Inflammatory macrophage treated with lipopolysaccharide for 4 hours (primary cell): ENCODE results near the gene COQ2.

Experiments used
- DNase-seq: peaks from one replicate; pipeline ENCODE4 v3.0.0-alpha.2; 2020

Gene COQ2

DNA sequence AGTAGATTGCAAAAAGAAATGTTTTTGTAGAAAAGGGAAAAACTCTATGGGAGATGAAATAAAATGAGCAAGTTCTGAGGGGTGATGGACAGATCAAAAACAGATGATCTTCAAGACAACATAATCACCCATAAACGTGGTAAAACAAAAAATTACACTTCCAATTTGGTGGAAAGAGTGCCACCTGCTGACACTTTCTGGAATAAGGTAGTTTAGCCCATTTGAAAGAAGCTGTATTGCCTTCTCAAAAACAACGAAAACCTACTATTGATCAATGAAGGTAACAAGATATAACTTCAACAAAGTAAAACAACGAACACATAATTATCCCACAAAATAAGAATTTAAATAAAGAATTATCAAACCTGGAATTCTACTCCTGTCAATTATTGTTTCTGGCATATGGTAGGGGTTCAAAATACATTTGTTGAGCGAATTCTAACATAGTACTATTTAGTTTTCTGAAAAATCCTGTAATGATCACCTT, 2.5 kb downstream of the COQ2 start:
- peak; percentile 69 for DNase-seq

DNA sequence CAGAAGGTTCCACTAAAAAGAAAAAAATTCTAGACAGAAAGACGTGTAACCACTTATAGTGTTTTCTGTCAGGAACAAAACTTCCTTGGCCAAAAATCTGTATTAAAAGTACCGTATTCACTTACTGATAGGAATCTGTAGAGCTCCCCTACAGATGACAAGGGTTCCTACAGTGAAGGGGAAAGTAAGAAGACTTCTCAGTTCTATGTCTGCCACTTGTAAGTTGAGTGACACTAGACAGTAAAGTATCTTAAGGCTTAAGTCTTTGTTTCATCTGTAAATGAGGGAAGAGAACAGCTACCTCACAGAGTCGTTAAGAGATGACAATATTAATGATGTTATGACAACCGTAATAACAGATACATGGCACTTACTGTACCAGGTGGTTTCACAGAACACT, 3.3 kb downstream of the COQ2 start:
- DNase-seq: peak; percentile 27

DNA sequence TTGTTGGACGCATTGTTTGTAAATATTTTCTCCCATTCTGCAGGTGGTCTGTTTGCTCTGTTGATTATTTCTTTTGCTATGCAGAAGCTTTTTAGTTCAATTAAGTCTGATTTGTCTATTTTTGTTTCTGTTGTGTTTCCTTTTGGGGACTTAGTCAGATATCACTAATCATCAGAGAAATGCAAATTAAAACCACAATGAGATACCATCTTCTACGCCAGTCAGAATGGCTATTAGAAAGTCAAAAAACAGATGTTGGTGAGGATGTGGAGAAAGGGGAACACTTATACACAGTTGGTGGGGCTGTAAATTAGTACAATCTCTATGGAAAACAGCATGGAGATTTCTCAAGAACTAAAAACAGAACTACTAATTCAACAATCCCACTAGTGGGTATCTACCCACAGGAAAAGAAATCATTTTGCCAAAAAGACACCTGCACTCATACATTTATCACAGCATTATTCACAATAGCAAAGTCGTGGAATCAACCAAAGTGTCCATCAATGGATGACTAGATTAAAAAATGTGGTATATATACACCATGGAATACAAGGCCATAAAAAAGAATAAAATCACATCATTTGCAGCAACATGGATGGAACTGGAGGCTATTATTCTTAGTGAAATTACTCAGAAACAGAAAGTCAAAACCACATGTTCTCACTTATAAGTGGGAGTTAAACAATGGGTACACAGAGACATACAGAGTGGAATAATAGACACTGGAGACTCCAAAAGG, 8.1 kb downstream of the COQ2 start:
- DNase-seq: no peak

DNA sequence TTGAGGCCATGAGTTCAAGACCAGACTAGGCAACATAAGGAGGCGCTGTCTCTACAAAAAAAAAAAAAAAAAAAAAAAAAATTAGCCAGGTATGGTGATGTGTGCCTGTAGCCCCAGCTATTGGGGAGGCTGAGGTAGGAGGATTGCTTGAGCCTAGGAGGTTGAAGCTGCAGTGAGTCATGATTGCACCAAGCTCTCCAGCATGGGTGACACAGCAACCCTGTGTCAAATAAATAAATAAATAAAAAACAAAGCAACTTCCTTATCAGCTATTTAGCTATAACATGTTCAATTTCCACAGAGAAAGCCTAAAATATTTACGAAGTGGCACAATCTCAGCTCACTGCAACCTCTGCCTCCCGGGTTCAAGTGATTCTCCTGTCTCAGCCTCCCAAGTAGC, 10.7 kb downstream of the COQ2 start:
- DNase-seq: peak; percentile 62

DNA sequence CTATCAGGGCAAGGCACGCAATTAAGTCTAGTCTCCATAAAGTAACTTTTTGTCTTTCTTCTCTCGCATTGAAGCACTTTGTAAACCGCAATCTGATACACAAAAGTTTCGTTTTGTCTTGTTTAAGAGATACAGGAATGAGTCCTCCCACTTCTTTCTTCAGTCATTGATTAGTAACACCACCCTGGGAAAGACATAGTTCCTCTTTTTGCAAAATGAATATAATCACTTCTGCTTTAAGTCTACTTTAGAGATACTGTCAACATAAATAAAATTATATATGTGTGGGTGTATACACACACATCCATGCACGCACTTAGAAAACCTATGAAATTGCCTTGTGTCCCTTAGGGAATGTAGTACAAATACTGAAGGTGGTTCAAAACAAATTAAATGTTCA, 11.7 kb downstream of the COQ2 start:
- peak; percentile 91 for DNase-seq

DNA sequence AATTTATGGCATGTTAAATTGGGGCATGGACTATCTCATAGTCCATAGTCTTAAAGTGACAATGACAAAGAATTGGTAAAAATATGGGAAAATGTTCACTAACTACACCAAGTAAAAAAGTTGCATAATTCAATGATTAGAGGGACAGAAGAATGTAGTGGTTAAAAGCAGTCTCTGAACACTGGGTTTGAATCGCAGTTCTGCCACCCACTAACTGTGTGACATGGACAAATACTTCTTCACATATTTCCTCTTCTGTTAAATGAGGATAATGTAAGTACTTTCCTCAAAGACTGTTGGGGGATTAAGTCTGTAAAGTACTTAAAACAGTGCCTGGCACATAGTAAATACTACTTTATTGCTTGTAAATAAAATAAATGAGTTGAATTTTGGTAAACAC, 15.3 kb downstream of the COQ2 start:
- no peak for DNase-seq

DNA sequence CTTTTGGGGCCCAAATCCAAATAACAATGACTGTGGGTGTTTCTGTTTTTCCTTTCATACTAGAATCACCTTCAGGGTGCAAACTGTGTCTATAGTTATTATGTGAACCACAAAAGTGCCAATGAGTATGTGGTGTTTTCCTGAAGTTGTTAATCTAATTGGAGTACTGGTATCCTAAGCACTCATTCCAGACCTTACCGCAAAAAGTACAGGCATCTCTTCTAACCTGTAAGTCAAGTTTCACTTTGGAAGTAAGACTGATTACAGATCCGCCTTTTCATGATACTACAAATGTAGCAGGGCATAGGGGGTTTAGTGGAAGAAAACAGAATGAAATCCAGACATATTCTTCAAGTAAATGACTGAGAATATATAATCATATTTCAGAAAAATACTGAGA, 16.1 kb downstream of the COQ2 start:
- no peak for DNase-seq

DNA sequence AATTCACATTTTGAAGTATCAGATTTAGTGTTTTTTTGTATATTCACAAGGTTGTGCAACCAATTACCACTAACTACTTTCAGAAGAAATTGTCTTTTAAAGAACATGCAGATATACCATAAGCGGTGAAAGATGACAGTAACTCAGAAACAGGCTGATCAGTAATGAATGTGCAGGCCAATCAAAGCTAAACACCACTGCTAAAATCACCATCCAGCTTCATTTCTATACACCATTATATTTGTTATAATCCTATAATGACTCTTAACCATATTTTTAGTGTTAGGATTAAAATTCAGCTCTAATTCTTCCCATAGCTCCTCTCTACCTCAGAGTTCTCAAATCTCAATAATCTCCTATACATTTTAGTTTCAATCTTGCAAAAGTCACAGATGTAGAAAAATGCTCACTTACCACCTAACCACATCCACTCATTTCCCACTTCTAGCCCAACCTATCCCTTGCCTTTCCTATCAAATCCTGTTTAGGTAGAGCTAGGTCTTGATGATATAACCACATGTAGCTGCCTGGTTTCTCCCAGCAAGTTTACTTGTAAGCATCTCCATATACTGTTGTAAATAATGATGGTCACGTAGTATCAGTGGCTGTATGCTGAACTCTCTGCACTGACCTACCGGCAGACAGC, 16.6 kb downstream of the COQ2 start:
- DNase-seq: no peak

DNA sequence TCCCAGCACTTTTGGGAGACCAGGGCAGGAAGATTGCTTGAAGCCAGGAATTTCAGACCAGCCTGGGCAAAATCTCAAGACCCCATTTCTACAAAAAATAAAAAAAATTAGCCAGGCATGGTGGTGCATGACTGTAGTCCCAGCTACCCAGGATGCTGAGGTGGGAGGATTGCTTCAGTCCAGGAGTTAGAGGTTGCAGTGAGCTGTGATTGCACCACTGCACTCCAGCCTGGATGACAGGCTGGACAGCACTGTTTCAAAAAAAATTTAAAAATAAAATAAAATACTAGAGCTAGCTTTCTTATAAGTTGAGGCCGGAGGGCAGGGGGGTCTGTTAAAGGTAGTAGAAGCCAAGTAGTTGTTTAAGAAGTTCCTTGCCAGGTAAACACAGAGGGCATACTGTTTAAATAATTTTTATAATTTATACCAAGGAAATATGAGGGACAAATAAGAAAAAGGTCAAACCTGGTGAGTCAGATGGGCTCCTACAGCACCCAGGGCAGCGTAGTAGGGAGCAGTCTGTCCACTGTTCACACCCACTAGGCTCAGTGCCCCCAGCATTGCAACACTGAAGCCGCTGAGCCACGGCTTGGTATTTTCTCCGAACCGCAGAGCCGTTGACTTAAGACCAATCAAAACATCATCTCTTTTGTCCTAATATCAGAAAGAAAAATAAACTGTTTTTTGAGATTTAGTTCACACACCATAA, 17.3 kb downstream of the COQ2 start:
- peak; percentile 45 for DNase-seq

DNA sequence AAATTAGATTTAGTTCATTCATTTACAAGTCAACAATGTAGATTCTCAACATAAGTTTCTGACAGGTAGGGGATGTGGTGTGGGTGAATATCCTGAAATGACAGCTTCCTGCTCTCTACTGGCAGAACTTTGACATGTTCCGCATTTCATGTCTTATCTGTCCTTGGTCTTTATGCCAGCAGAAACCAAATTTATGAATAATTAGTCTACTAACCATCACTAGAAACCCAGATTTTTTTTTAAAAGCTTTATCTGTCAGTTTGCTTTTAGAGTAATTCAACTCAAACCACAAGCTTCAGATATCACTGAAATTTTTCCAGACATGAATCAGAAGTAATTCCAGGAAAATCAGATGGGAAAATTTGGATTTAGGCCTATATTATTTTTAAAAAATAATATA, 17.9 kb downstream of the COQ2 start:
- no peak for DNase-seq

DNA sequence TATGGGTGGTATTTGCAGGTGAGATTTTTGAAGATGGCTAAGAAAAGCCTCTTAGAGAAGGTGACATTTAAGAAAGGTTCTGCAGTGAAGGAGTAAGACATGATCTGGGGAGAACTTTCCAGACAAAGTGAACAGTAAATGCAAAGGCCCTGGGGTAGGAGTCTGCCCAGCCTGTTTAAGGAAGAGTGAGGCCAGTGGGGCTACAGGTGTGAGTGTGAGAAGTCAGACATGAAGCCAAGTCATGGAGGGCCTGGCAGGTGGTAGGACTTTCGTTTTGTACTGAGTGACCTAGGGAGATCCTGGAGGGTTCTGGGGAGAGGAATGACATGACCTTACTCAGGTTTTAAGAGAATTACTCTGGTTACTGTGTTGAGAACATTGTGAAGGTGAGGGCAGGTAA, 21.5 kb downstream of the COQ2 start:
- no peak for DNase-seq

DNA sequence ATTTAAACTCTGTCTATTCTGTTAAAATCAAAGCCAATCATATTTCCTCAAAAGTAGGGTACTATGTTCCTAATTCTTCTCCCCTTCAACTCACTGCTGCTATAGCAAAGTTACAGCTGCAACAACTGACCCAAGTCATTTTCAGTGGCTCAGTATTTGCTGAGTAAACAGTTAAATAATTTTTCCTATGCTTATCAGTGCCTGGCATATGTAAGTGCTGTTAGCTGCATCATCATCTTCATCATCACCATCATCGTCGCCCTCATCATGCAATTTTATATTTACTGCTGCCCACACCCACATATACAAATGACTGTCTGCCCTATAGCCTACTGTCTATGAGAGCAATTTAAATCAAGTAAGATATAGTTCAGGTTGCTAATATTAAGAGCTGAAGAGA, 21.9 kb downstream of the COQ2 start:
- DNase-seq: no peak

DNA sequence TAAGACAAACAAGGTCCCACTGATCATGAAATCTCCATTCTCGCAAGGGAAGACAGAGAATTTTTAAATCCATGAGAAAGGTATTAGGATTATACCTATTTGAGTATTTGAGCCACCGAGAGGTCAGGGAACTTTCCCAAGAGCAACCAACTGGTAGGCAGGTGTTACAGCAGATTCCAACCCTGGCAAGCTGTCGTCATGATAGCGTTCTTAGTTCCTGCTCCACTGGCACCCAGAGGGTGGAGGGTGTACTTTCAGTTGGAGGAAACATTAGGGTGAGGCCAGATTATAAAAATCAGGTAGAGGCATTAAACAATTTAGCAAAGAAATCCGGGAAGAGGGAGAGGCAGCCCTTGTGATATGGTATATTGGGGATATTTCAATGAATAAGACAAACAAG, 23.3 kb downstream of the COQ2 start:
- DNase-seq: no peak

DNA sequence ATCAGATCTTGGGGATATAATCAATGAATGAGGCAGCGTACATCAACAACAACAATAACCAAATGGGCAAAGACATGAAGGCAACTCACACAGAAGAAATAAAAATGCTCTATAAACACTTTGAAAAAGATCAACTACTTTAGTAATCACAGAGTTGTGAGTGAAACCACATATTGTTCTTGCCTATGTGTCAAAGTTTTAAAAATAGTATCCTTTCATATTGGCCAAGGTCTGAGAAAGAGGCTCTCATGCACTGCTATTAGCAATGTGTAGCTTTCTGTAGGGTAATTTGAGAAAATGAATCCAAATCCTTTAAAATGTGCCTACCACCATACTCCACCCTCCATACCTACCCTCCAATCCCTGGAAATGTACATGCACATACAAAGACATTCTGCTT, 25.0 kb downstream of the COQ2 start:
- DNase-seq: no peak

DNA sequence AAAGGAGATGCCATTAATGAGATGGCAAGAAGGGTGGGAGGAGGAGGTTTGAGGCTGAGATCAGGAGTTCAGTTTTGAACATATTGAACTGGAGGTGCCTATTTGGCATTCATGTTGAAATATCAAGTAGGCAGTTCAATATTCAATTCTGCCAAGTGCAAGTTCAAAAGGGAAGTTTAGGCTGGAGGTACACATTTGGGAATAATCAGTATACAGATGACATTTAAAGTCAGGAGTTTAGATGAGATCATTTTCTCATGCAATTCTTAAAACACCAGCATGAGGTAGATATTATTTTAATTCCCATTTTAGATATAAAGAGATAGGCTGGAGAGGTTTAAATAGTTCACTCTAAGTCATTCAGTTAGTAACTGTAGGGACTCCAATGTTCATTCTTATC, 26.1 kb downstream of the COQ2 start:
- DNase-seq: peak; percentile 59

DNA sequence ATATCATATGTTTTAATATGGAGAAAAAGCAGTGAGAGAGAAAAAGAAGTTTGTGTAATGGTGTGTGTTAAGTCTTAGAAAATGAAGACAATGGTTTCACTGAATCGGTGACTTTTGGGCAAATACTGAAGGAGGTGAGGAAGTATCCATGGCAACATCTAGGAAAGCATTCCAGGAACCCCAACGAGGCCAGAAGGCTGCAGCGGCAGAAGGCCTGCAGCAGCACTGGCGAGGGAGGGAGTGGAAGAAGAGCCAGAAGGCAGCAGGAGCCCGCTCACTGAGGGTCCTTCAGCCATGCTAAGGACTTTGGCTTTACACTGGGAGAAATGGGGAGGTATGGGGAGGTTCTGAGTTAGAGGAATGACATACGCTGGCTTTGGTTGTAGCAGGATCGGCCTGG, 26.8 kb downstream of the COQ2 start:
- DNase-seq: no peak

DNA sequence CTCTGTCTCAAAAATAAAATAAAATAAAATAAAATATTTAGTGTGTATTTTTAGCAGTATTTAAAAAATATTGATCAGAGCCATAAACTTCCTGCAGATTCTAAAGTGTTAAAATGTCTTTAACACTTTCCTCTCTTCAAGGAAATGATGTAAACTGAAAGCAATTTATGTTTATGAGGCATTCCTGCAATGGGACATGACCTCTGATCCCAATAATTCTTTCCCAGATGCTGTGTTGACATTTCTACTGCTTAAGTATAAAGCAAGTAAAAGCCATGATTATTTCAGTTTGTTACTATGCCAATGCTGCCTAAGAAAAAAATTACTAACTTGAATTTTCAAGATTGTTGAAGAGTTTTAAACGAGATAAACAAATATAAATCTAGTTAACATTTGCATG, 29.0 kb downstream of the COQ2 start:
- DNase-seq: no peak

DNA sequence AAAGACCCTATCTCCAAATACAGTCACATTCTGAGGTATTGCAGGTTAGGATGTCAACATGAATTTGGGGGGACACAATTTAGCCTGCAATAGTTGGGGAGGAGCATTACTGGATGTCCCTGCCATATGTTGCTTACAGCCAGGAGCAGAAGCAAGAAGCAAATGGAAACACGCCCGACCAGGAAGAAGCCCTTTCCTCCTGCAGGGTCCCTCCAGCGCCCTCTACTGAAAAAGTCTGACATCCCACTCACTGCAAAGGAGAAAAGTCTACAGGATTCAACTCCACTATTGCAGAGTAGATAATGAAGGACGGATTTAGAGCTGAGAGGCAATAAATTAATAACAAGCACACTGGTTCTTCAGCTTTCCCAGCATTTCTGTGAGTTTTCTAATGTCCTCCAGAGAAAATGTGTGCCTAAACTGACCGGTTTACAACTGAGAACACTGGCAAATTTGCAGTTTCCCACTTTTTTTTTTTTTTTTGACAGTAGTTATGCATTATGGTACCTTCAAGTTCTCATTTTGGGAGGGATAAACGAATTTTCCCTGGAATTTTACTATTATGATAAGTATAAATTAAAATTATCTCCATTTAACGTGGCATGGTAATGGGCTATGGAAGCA, 31.7 kb downstream of the COQ2 start:
- DNase-seq: peak; percentile 87

DNA sequence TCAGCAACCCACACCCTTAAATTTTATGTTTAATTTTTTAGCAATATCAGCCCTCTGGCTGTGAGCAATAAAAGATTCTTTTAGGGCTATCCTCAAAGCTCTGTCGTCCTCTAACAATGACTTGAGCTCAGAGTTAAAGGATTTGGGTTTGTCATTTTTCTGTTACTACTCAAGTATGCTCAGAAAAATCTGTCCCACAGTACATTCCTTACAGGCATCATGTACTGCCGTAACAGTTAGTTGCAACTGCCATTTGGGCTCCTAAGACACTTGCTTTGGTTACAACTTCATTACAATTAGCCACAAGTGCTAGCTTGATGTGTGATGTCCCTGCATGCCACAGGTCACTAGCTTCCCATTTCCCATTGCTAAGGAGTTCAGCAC, 33.2 kb downstream of the COQ2 start:
- DNase-seq: no peak

DNA sequence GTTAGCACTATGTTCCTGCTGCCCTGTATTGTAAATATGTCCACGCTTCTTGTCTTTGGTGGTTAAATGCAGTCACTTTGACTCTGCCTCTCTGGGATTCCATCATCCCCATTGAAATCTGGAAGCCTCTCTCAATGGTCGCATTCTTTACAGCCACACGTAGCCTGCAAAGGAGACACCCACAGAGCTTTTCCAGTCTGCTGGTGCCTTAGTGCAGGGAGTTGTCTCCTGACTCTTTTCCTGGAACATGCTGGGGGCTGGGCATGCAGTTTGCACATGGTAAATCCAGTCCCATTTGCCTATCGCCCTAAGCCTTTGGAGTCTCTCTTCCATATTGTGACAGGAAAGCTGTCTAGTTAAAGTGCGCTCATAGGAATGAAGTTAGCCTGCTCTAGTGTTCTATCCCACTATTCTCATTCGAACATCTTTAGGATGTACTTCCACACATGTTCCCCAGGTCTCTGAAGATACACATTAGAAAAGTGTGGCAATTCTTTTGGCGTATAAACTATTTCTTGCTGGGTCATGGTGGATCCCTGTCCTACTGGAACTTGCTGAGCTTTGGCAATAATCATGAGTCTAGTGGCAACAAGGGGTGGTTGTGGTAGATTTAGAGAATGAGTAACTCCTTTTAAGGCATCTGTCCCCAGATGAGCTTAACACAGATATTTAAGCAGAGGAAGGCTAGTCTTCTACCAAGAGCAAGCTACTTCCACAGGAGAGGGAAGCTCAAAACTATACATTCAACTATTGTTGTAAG, 33.7 kb downstream of the COQ2 start:
- DNase-seq: no peak

DNA sequence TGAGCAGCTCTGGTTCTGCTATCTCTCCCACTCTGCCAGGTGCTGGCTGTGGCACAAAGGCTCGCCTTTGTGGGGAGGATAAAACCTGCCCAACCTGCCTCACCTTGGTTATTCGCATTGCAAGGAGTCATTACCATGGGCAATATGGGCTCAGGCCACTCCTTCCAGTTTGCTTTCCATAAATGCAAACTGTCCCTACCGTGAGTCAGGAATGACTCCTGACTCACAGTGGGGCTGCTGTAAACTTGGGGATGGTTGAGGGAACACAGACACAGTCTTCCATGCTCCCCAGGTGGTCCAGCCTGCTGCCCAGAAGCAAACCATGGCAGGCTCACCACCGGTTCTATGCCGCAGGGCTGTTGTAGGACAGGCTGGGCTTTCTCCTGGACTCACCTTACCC, 36.1 kb downstream of the COQ2 start:
- no peak for DNase-seq

DNA sequence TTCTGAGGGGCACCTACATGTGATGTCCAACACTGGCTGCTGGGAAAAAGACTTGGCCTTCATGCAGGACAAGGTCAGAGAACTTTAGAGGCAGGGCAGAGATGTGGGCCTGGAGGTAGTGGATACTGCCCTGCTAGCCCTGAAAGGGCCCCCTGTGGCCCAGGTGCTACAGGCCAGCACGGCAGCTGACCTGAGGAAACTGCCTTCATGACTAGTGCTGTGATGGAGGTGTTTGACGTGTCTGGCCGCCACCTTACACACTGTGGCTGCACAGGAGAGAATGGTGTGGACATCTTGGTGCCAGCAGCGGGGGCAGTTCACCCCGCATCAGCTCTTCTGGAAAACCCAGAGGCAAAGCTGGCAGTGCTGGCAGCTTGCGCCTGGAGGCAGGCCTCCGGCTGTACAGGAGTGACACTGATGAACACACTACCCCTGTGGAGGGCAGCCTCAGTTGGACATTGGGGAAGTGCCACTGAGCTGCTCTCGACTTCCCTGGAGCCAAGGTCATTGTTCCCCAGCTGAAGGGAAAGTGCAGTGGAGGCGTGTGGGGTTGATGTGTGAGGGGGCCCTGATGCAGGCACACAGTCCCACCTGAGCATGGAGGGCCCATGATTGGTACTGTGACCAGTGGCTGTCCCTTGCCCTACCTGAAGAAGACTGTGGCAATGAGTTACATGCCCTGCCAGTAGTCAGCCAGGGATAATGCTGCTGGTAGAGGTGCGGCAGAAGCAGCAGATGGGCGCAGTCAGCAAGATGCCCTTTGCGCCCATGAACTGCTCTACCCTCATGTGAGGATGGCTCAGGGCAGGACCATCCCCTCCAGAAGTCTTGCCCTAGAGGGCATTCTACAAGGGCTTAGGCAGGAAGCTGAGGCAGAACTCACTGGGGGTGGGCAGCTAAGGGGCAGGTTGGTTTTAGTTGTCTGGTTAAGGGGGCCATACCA, 36.9 kb downstream of the COQ2 start:
- no peak for DNase-seq
